ENCODE data around the gene PROK2.

- TF ChIP-seq, protein P1, sequence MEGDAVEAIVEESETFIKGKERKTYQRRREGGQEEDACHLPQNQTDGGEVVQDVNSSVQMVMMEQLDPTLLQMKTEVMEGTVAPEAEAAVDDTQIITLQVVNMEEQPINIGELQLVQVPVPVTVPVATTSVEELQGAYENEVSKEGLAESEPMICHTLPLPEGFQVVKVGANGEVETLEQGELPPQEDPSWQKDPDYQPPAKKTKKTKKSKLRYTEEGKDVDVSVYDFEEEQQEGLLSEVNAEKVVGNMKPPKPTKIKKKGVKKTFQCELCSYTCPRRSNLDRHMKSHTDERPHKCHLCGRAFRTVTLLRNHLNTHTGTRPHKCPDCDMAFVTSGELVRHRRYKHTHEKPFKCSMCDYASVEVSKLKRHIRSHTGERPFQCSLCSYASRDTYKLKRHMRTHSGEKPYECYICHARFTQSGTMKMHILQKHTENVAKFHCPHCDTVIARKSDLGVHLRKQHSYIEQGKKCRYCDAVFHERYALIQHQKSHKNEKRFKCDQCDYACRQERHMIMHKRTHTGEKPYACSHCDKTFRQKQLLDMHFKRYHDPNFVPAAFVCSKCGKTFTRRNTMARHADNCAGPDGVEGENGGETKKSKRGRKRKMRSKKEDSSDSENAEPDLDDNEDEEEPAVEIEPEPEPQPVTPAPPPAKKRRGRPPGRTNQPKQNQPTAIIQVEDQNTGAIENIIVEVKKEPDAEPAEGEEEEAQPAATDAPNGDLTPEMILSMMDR (IDR thresholded peaks at IDR 0.05), result no peak
- no peak for TF ChIP-seq EZH2 (IDR thresholded peaks at IDR 0.05; ENCODE audit: borderline replicate concordance, insufficient read depth, low read depth, low read length, poor library complexity, severe bottlenecking)
These were observed 8.4 kb downstream of the PROK2 start for GRCh38 chr3:71776538-71776937.

Data from B cell (primary cell).